IPS-15b (cell line): ENCODE results near the gene TM9SF2.

Source experiments
- H3K27me3 ChIP-seq: one replicate; pipeline ENCODE4 v1.6.1; 2013; ENCODE audit warnings: low read length; ENCODE audit not compliant: control insufficient read depth, insufficient read depth
- H3K36me3 ChIP-seq: one replicate; pipeline ENCODE4 v1.6.1; 2013; ENCODE audit warnings: low read length; ENCODE audit not compliant: control insufficient read depth, insufficient read depth
- H3K4me1 ChIP-seq: one replicate; pipeline ENCODE4 v1.6.1; 2013; ENCODE audit warnings: mild to moderate bottlenecking, low read length; ENCODE audit not compliant: control insufficient read depth, insufficient read depth
- H3K4me3 ChIP-seq: one replicate; pipeline ENCODE4 v1.5.1; 2013; ENCODE audit warnings: low read depth, low read length
- H3K9ac ChIP-seq: one replicate; pipeline ENCODE4 v1.6.1; 2013; ENCODE audit warnings: low read depth, mild to moderate bottlenecking, low read length
- H3K9me3 ChIP-seq: one replicate; pipeline ENCODE4 v1.6.1; 2013; ENCODE audit warnings: mild to moderate bottlenecking, low read length; ENCODE audit not compliant: control insufficient read depth, insufficient read depth

Gene TM9SF2

GRCh38 chr13:99587893-99588606 lies 86.8 kb downstream of the TM9SF2 start:
- Histone ChIP-seq H3K36me3 (no peaks in the 10 kb centered on the region), H3K27me3 (no peaks in the 10 kb centered on the region)

GRCh38 chr13:99589575-99589974 lies 88.3 kb downstream of the TM9SF2 start:
- no peak overlapping the region for H3K4me3 ChIP-seq
- H3K27me3 ChIP-seq = no peaks in the 10 kb centered on the region
- H3K9ac ChIP-seq = no peak overlapping the region
- H3K4me1 ChIP-seq = no peaks in the 10 kb centered on the region
- no peaks in the 10 kb centered on the region for H3K9me3 ChIP-seq
- H3K36me3 ChIP-seq = no peaks in the 10 kb centered on the region

More at GRCh38 chr13:99587893-99588606, 86.8 kb downstream of the TM9SF2 start:
- H3K4me3 ChIP-seq = no peak overlapping the region
- no peaks in the 10 kb centered on the region for H3K9me3 ChIP-seq
- no peaks in the 10 kb centered on the region for H3K4me1 ChIP-seq
- H3K9ac ChIP-seq = no peak overlapping the region

DNA sequence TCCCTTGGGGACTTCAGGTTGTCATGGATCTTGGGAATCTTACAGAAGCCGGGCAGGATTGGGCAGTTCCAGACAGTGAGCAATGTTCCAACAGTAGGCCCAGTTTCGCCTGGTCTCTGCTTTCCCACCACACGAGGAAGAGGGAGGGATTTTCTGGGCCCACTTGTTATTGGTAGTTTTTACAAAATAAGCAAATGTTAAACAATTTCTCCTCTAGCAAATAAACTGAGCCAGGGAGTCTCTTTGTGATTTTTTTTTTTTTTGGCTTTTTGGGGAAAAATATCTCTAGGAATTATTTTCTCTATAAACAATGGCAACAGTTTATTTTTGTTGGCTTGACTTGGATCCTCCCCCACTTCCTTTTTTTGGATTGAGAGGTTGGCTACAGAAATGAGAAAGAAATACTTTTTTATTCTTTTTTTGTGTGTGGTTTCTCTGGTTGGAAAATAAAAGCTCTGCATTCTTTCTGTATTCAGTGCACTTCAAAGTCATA lies 89.3 kb downstream of the TM9SF2 start:
- Histone ChIP-seq H3K9me3 (no peaks in the 10 kb centered on the region), H3K9ac (no peak overlapping the region)

DNA sequence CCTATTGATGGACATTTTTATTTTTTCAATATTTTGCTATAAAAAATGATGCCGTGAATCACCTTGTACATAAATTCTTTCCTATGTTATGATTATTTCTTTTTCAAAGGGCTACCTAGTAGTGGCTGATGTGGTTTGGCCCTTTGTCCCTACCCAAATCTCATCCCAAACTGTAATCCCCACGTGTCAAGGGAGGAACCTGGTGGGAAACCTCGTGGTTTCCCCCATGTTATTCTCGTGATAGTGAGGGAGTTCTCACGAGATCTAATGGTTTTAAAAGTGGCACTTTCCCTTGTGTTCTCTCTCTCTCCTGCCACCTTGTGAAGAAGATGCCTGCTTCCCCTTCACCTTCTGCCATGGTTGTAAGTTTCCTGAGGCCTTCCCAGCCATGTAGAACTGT lies 94.9 kb downstream of the TM9SF2 start:
- no peaks in the 10 kb centered on the region for H3K36me3 ChIP-seq
- H3K9me3 ChIP-seq = no peaks in the 10 kb centered on the region
- no peak overlapping the region for H3K4me3 ChIP-seq

More for the DNA sequence above, 89.3 kb downstream of the TM9SF2 start:
- H3K4me3 ChIP-seq = no peak overlapping the region
- no peaks in the 10 kb centered on the region for H3K4me1 ChIP-seq
- H3K27me3 ChIP-seq = no peaks in the 10 kb centered on the region
- H3K36me3 ChIP-seq = no peaks in the 10 kb centered on the region

GRCh38 chr13:99600318-99600717 lies 99.0 kb downstream of the TM9SF2 start:
- Histone ChIP-seq H3K4me3 (no peak overlapping the region), H3K4me1 (peaks cover 7% of the 10 kb centered on the region), H3K9me3 (no peaks in the 10 kb centered on the region), H3K9ac (no peak overlapping the region), H3K27me3 (no peaks in the 10 kb centered on the region), H3K36me3 (no peaks in the 10 kb centered on the region)

More for the DNA sequence above, 94.9 kb downstream of the TM9SF2 start:
- H3K27me3 ChIP-seq = no peaks in the 10 kb centered on the region
- H3K9ac ChIP-seq = no peak overlapping the region
- H3K4me1 ChIP-seq = peaks cover 4% of the 10 kb centered on the region

DNA sequence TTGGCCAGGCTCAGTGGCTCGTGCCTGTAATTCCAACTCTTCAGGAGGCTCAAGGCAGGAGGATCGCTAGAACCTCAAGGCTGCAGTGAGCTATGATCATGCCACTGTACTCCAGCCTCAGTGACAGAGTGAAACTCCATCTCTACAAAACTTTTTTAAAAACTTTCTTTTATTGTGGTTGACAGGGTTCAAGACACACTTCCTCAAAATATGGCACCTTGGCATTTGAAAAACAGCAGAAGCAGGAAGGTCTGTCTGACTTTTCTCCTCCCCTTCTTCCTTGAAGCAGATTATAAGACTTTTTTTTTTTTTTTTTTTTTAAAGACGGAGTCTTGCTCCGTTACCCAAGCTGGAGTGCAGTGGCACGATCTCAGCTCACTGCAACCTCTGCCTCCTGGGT lies 100.3 kb downstream of the TM9SF2 start:
- Histone ChIP-seq H3K4me3 (no peak overlapping the region), H3K27me3 (no peaks in the 10 kb centered on the region), H3K4me1 (peaks cover 11% of the 10 kb centered on the region), H3K9me3 (no peaks in the 10 kb centered on the region), H3K9ac (no peak overlapping the region), H3K36me3 (no peaks in the 10 kb centered on the region)

- no peak overlapping the region for H3K4me3 ChIP-seq
- H3K4me1 ChIP-seq = peaks cover 11% of the 10 kb centered on the region
- no peaks in the 10 kb centered on the region for H3K27me3 ChIP-seq
- H3K9ac ChIP-seq = no peak overlapping the region
- H3K36me3 ChIP-seq = no peaks in the 10 kb centered on the region
- H3K9me3 ChIP-seq = no peaks in the 10 kb centered on the region
Measured at GRCh38 chr13:99604636-99605035, 103.4 kb downstream of the TM9SF2 start.

GRCh38 chr13:99605420-99606323 lies 104.4 kb downstream of the TM9SF2 start:
- H3K4me1 ChIP-seq = peaks cover 11% of the 10 kb centered on the region
- H3K27me3 ChIP-seq = no peaks in the 10 kb centered on the region
- H3K36me3 ChIP-seq = no peaks in the 10 kb centered on the region
- peak overlapping the region; percentile 68 for H3K4me3 ChIP-seq
- H3K9ac ChIP-seq = no peak overlapping the region
- H3K9me3 ChIP-seq = no peaks in the 10 kb centered on the region

- no peaks in the 10 kb centered on the region for H3K9me3 ChIP-seq
- H3K4me3 ChIP-seq = peak within 1 kb of the TSS; percentile 78
- H3K36me3 ChIP-seq = no peaks in the 10 kb centered on the region
- no peaks in the 10 kb centered on the region for H3K27me3 ChIP-seq
- H3K4me1 ChIP-seq = peaks cover 9% of the 10 kb centered on the region
- H3K9ac ChIP-seq = peak within 1 kb of the TSS; percentile 81
Measured at GRCh38 chr13:99606324-99607066, 105.2 kb downstream of the TM9SF2 start, which contains the start of gene CLYBL. Gene CLYBL, plus strand, starts transcription at chr13:99606690.

DNA sequence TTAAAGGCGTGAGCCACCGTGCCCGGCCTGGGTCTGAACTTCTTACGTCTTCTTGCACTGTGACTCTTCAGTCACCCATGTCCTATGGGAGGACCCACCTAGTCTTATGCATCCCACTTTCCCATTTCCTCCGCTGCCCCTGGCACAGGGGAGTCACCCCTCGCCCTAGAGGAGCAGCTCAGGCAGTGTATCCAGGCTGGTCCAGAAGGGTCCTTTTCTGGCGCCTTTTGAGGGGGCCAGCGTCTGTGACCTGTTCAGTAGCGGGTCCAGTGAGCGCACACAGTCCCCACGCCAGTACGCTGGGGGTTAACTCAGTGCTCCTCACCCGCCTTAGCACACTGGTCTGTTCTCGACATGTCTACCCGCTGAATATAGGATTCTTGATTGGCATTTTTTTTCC lies 107.1 kb downstream of the TM9SF2 start:
- Histone ChIP-seq H3K9ac (no peak overlapping the region), H3K36me3 (no peaks in the 10 kb centered on the region), H3K4me1 (peaks cover 11% of the 10 kb centered on the region), H3K4me3 (no peak overlapping the region), H3K9me3 (no peaks in the 10 kb centered on the region), H3K27me3 (no peaks in the 10 kb centered on the region)

GRCh38 chr13:99610702-99611289 lies 109.5 kb downstream of the TM9SF2 start:
- Histone ChIP-seq H3K4me3 (no peak overlapping the region), H3K9ac (no peak overlapping the region), H3K9me3 (no peaks in the 10 kb centered on the region), H3K4me1 (peaks cover 9% of the 10 kb centered on the region), H3K27me3 (no peaks in the 10 kb centered on the region), H3K36me3 (no peaks in the 10 kb centered on the region)
